Suprapubic skin (tissue), 4 donors: Measurements from ENCODE around the gene CCNL1. TPM values are rescaled to one million over a fixed set of nuclear protein-coding genes. Genes with fewer than 3 reads are reported as not detected.
"Not testable (repeated sequence)": the region's sequence is repeated elsewhere in the genome, so short reads cannot be mapped to it uniquely, and the experiment has no call there.

Experiments used
- DNase-seq, 2 donors: peaks; one replicate each; pipeline ENCODE4 v3.0.0-alpha.2; 2019; ENCODE audit warnings: low spot score in 2 of 2
- H3K27ac ChIP-seq: fragments of 200-600 bp; sonication (generic); one replicate; pipeline ENCODE4 v1.5.1; 2019
- H3K27me3 ChIP-seq: fragments of 200-600 bp; sonication (generic); one replicate; pipeline ENCODE4 v1.5.1; 2019
- H3K36me3 ChIP-seq: fragments of 200-600 bp; sonication (generic); one replicate; pipeline ENCODE4 v1.5.1; 2019
- H3K4me1 ChIP-seq: fragments of 200-600 bp; sonication (generic); one replicate; pipeline ENCODE4 v1.5.1; 2019
- H3K4me3 ChIP-seq: fragments of 200-600 bp; sonication (generic); one replicate; pipeline ENCODE4 v1.5.1; 2019; ENCODE audit warnings: mild to moderate bottlenecking
- H3K9me3 ChIP-seq: fragments of 200-600 bp; sonication (generic); one replicate; pipeline ENCODE4 v1.5.1; 2019
- CTCF ChIP-seq, 2 donors: fragments of 200-600 bp in 1 of 2; fragments of 450-650 bp in 1 of 2; sonication (generic) in 1 of 2; IDR thresholded peaks; one replicate each; pipeline ENCODE4 v1.5.1; 2016 to 2019; ENCODE audit warnings: antibody characterized with exemption in 2 of 2, mild to moderate bottlenecking in 1 of 2, moderate library complexity in 1 of 2
- EP300 ChIP-seq: sonication (generic); formaldehyde crosslinking; IDR thresholded peaks from one replicate; pipeline ENCODE4 v1.6.1; 2017; ENCODE audit warnings: antibody characterized with exemption
- POLR2A ChIP-seq, 2 donors: fragments of 450-650 bp; IDR thresholded peaks; one replicate each; pipeline ENCODE4 v1.6.1; 2017; ENCODE audit warnings: antibody characterized with exemption in 2 of 2, mild to moderate bottlenecking in 2 of 2, moderate library complexity in 2 of 2
- POLR2AphosphoS5 ChIP-seq, 3 donors: sonication (generic); formaldehyde crosslinking; IDR thresholded peaks; one replicate each; pipeline ENCODE4 v1.6.1; 2017; ENCODE audit warnings: antibody characterized with exemption in 3 of 3
- WGBS: methylation state at CpG from one replicate; pipeline ENCODE4 v1.1.5; 2018; 5-methylcytosine and 5-hydroxymethylcytosine counted together
- total RNA-seq, 4 donors: library from RNA; depleted of rRNA; stranded (reverse); fragments of >200 nt; gene quantifications; one replicate each; pipeline ENCODE4 v1.1.0, GENCODE V29; 2016

CCNL1 gene
- total RNA-seq, 4 donors from 2014 or later: 203 to 665 (median 246) TPM

GRCh38 chr3:157166561-157166960 is 6.6 kb upstream of the CCNL1 start:
- DNase-seq: no peak
- no peak overlapping the region for H3K27ac ChIP-seq
- WGBS: 77% methylated on average over 2 of the region's 2 CpGs

GRCh38 chr3:157166115-157166514 is 6.2 kb upstream of the CCNL1 start:
- no peaks in the 10 kb centered on the region for H3K27me3 ChIP-seq
- no peaks in the 10 kb centered on the region for H3K9me3 ChIP-seq
- H3K4me1 ChIP-seq: peaks cover 4% of the 10 kb centered on the region
- no peak overlapping the region for H3K4me3 ChIP-seq
- H3K36me3 ChIP-seq: no peaks in the 10 kb centered on the region
- no peak for DNase-seq
- no peak overlapping the region for H3K27ac ChIP-seq
- TF ChIP-seq POLR2AphosphoS5 (IDR thresholded peaks at IDR 0.05) (no peak), EP300 (no peak), CTCF (IDR thresholded peaks at IDR 0.05) (no peak), POLR2A (IDR thresholded peaks at IDR 0.05) (no peak)

More at GRCh38 chr3:157166561-157166960, 6.6 kb upstream of the CCNL1 start:
- no peak overlapping the region for H3K4me3 ChIP-seq
- TF ChIP-seq POLR2AphosphoS5 (IDR thresholded peaks at IDR 0.05) (no peak), POLR2A (IDR thresholded peaks at IDR 0.05) (no peak), EP300 (no peak), CTCF (IDR thresholded peaks at IDR 0.05) (no peak)
- no peaks in the 10 kb centered on the region for H3K4me1 ChIP-seq
- no peaks in the 10 kb centered on the region for H3K27me3 ChIP-seq
- no peaks in the 10 kb centered on the region for H3K9me3 ChIP-seq
- no peaks in the 10 kb centered on the region for H3K36me3 ChIP-seq

GRCh38 chr3:157163217-157163953 is 3.4 kb upstream of the CCNL1 start:
- H3K36me3 ChIP-seq: no peaks in the 10 kb centered on the region
- 92% methylated on average over 15 of the region's 19 CpGs for WGBS

GRCh38 chr3:157162620-157163019 is 2.7 kb upstream of the CCNL1 start:
- H3K36me3 ChIP-seq, H3K27me3 ChIP-seq, H3K9me3 ChIP-seq, DNase-seq, H3K4me3 ChIP-seq, H3K27ac ChIP-seq: not testable (repeated sequence)
- 72% methylated on average over 6 of the region's 7 CpGs for WGBS
- peaks cover 23% of the 10 kb centered on the region for H3K4me1 ChIP-seq

More at GRCh38 chr3:157163217-157163953, 3.4 kb upstream of the CCNL1 start:
- Histone ChIP-seq H3K4me3 (no peak overlapping the region), H3K27ac (no peak overlapping the region), H3K27me3 (no peaks in the 10 kb centered on the region), H3K4me1 (peaks cover 16% of the 10 kb centered on the region), H3K9me3 (no peaks in the 10 kb centered on the region)
- TF ChIP-seq POLR2AphosphoS5 (IDR thresholded peaks at IDR 0.05) (no peak), POLR2A (IDR thresholded peaks at IDR 0.05) (no peak), EP300 (no peak), CTCF (IDR thresholded peaks at IDR 0.05) (no peak)
- no peak for DNase-seq

- Histone ChIP-seq H3K4me1 (peaks cover 41% of the 10 kb centered on the region), H3K27me3 (no peaks in the 10 kb centered on the region), H3K9me3 (no peaks in the 10 kb centered on the region), H3K36me3 (peaks cover 22% of the 10 kb centered on the region), H3K27ac (peak overlapping the region; percentile 100), H3K4me3 (peak overlapping the region; percentile 94)
- DNase-seq: peak; percentile 95
- 6% methylated on average over 22 of the region's 22 CpGs for WGBS
- TF ChIP-seq POLR2A (IDR thresholded peaks at IDR 0.05) (no peak), CTCF (IDR thresholded peaks at IDR 0.05) (no peak), POLR2AphosphoS5 (IDR thresholded peaks at IDR 0.05) (peak in 1 of 3 donors; percentile 4), EP300 (no peak)
These were observed 894 bp upstream of the CCNL1 start for GRCh38 chr3:157160658-157161424.
